H9 (cell line): ENCODE measurements around the gene LRP1-AS. TPM values are rescaled to one million over a fixed set of nuclear protein-coding genes. Genes with fewer than 3 reads are reported as not detected.

Experiments
- DNase-seq: peaks from one replicate; pipeline ENCODE4 v3.0.0-alpha.2; 2017
- H2AFZ ChIP-seq: one replicate; pipeline ENCODE4 v1.6.1; 2013; ENCODE audit warnings: mild to moderate bottlenecking, low read length, control low read depth, moderate library complexity
- H2AK5ac ChIP-seq: 2 replicates; pipeline ENCODE4 v1.6.1; 2013; ENCODE audit warnings: low read length, control low read depth, mixed read lengths; ENCODE audit not compliant: insufficient read length
- H2BK120ac ChIP-seq: one replicate; pipeline ENCODE4 v1.6.1; 2013; ENCODE audit warnings: low read depth, mild to moderate bottlenecking, low read length, control low read depth, inconsistent platforms; ENCODE audit not compliant: poor library complexity, severe bottlenecking
- H2BK12ac ChIP-seq: 2 replicates; pipeline ENCODE4 v1.6.1; 2013; ENCODE audit warnings: low read length, control low read depth, mixed read lengths, low read depth; ENCODE audit not compliant: insufficient read length
- H2BK15ac ChIP-seq: 2 replicates; pipeline ENCODE4 v1.6.1; 2013; ENCODE audit warnings: low read depth, low read length, control low read depth
- H2BK20ac ChIP-seq: one replicate; pipeline ENCODE4 v1.6.1; 2013; ENCODE audit warnings: low read depth, mild to moderate bottlenecking, low read length, control low read depth, inconsistent platforms; ENCODE audit not compliant: poor library complexity, severe bottlenecking
- H2BK5ac ChIP-seq: 2 replicates; pipeline ENCODE4 v1.6.1; 2013; ENCODE audit warnings: low read length, control low read depth, mixed read lengths; ENCODE audit not compliant: insufficient read length
- H3K14ac ChIP-seq: 2 replicates; pipeline ENCODE4 v1.6.1; 2013; ENCODE audit warnings: low read length, control low read depth; ENCODE audit not compliant: insufficient read depth
- H3K18ac ChIP-seq: 2 replicates; pipeline ENCODE4 v1.6.1; 2013; ENCODE audit warnings: low read depth, mild to moderate bottlenecking, mixed read lengths, low read length, control low read depth; ENCODE audit not compliant: insufficient read length
- H3K23ac ChIP-seq: 2 replicates; pipeline ENCODE4 v1.6.1; 2013; ENCODE audit warnings: low read length, control low read depth, mixed read lengths, low read depth; ENCODE audit not compliant: insufficient read length
- H3K23me2 ChIP-seq: 2 replicates; pipeline ENCODE4 v1.6.1; 2013; ENCODE audit warnings: low read depth, mild to moderate bottlenecking, mixed read lengths, low read length, control low read depth; ENCODE audit not compliant: insufficient read length, poor library complexity, severe bottlenecking
- H3K27ac ChIP-seq: 2 replicates; pipeline ENCODE4 v1.5.1; 2013; ENCODE audit warnings: low read length, control low read depth, mixed read lengths, low read depth; ENCODE audit not compliant: insufficient read length
- H3K27me3 ChIP-seq: 2 replicates; pipeline ENCODE4 v1.6.1; 2013; ENCODE audit warnings: low read length, control low read depth, inconsistent platforms; ENCODE audit not compliant: insufficient read depth
- H3K4ac ChIP-seq: 2 replicates; pipeline ENCODE4 v1.6.1; 2013; ENCODE audit warnings: low read depth, mild to moderate bottlenecking, control low read depth, inconsistent platforms, low read length, moderate library complexity
- H3K4me1 ChIP-seq: 2 replicates; pipeline ENCODE4 v1.6.1; 2013; ENCODE audit warnings: low read length, control low read depth, inconsistent platforms; ENCODE audit not compliant: insufficient read depth
- H3K4me2 ChIP-seq: 2 replicates; pipeline ENCODE4 v1.6.1; 2013; ENCODE audit warnings: low read length, control low read depth, mixed read lengths; ENCODE audit not compliant: insufficient read length, insufficient read depth
- H3K56ac ChIP-seq: 2 replicates; pipeline ENCODE4 v1.6.1; 2013; ENCODE audit warnings: low read depth, mild to moderate bottlenecking, mixed read lengths, low read length, control low read depth; ENCODE audit not compliant: insufficient read length
- H3K79me1 ChIP-seq: 2 replicates; pipeline ENCODE4 v1.6.1; 2013; ENCODE audit warnings: low read depth, mild to moderate bottlenecking, moderate library complexity, low read length, control low read depth, inconsistent platforms; ENCODE audit not compliant: insufficient read depth, poor library complexity, severe bottlenecking
- H3K79me2 ChIP-seq: 2 replicates; pipeline ENCODE4 v1.6.1; 2013; ENCODE audit warnings: low read length, control low read depth, inconsistent platforms; ENCODE audit not compliant: insufficient read depth
- H3K9ac ChIP-seq: 2 replicates; pipeline ENCODE4 v1.6.1; 2013; ENCODE audit warnings: low read length, control low read depth, mixed read lengths; ENCODE audit not compliant: insufficient read length; ENCODE audit errors: extremely low read depth
- H3K9me3 ChIP-seq: one replicate; pipeline ENCODE4 v1.6.1; 2013; ENCODE audit warnings: low read depth, low read length, inconsistent platforms; ENCODE audit not compliant: control insufficient read depth
- H3T11ph ChIP-seq: one replicate; pipeline ENCODE4 v1.6.1; 2013; ENCODE audit warnings: mild to moderate bottlenecking, low read length, control low read depth, inconsistent platforms
- H4K20me1 ChIP-seq: one replicate; pipeline ENCODE4 v1.6.1; 2013; ENCODE audit not compliant: control insufficient read depth, insufficient read length, insufficient read depth
- H4K5ac ChIP-seq: 2 replicates; pipeline ENCODE4 v1.6.1; 2013; ENCODE audit warnings: low read depth, mild to moderate bottlenecking, mixed read lengths, low read length, control low read depth; ENCODE audit not compliant: insufficient read length
- H4K8ac ChIP-seq: replicated peaks from 2 replicates; pipeline ENCODE4 v1.6.1; 2013; ENCODE audit warnings: low read length, control low read depth, mixed read lengths, low read depth; ENCODE audit not compliant: insufficient read length
- H4K91ac ChIP-seq: 2 replicates; pipeline ENCODE4 v1.6.1; 2013; ENCODE audit warnings: low read depth, mild to moderate bottlenecking, moderate library complexity, mixed read lengths, low read length, control low read depth; ENCODE audit not compliant: insufficient read length
- H3K27ac Mint-ChIP-seq, 3 experiments: 2 replicates in 2 of 3; 3 replicates in 1 of 3; pipeline ENCODE4 v1.8.0; 2020 to 2021; ENCODE audit warnings: mixed read lengths in 3 of 3, mild to moderate bottlenecking in 1 of 3, moderate library complexity in 1 of 3
- H3K27me3 Mint-ChIP-seq: 2 replicates; pipeline ENCODE4 v1.8.0; 2021; ENCODE audit warnings: low read depth, mild to moderate bottlenecking, moderate library complexity, mixed read lengths
- H3K36me3 Mint-ChIP-seq, 3 experiments: 2 replicates in 2 of 3; 3 replicates in 1 of 3; pipeline ENCODE4 v1.8.0; 2020 to 2021; ENCODE audit warnings: low read depth in 3 of 3, mixed read lengths in 3 of 3; ENCODE audit not compliant: insufficient read depth in 1 of 3
- H3K4me1 Mint-ChIP-seq, 2 experiments: 2 replicates each; pipeline ENCODE4 v1.8.0; 2020; ENCODE audit warnings: mixed read lengths in 2 of 2
- H3K4me3 Mint-ChIP-seq, 2 experiments: 2 replicates in 1 of 2; 3 replicates in 1 of 2; pipeline ENCODE4 v1.8.0; 2020 to 2021; ENCODE audit warnings: mild to moderate bottlenecking in 2 of 2, mixed read lengths in 2 of 2, moderate library complexity in 1 of 2
- H3K9me3 Mint-ChIP-seq, 2 experiments: 2 replicates in 1 of 2; 3 replicates in 1 of 2; pipeline ENCODE4 v1.8.0; 2020; ENCODE audit warnings: mild to moderate bottlenecking in 2 of 2, mixed read lengths in 2 of 2, moderate library complexity in 1 of 2
- WGBS: extraction: QIAGEN DNeasy Blood & Tissue Kit; methylation state at CpG from one replicate; pipeline ENCODE4 v1.1.7; 2013; ENCODE audit warnings: missing lambda C conversion rate, low lambda C conversion rate, mixed read lengths; ENCODE audit not compliant: insufficient read length; ENCODE audit errors: extremely low coverage; 5-methylcytosine and 5-hydroxymethylcytosine counted together
- total RNA-seq: library from RNA; stranded (reverse); gene quantifications from 2 replicates; pipeline ENCODE4 v1.2.1, GENCODE V29; 2021
- TF ChIP-seq, protein P1 (sequence below): fragments of 200-600 bp; sonication (generic); conservative IDR thresholded peaks from 3 replicates; pipeline ENCODE4 v1.8.0; 2021; ENCODE audit warnings: antibody characterized with exemption, mild to moderate bottlenecking

The LRP1-AS gene
- total RNA-seq, 1 experiment from 2014 or later, result not detected

DNA sequence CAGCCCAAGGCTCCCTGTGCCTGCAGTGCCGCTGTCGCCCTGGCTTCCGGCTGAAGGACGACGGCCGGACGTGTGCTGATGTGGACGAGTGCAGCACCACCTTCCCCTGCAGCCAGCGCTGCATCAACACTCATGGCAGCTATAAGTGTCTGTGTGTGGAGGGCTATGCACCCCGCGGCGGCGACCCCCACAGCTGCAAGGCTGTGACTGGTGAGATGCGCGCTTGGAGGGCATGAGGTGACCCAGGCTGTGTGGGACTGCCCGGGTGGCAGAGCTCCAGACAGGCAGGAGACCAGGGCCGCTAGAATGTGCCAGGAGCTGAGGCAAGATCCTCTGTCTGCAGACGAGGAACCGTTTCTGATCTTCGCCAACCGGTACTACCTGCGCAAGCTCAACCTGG lies 49.5 kb upstream of the LRP1-AS start:
- no peak overlapping the region for H3K23ac ChIP-seq
- H3K79me1 ChIP-seq, result no peaks in the 10 kb centered on the region
- no peaks in the 10 kb centered on the region for H3K23me2 ChIP-seq
- H2AFZ ChIP-seq, result no peak overlapping the region
- H3K27me3 ChIP-seq, result no peaks in the 10 kb centered on the region
- no peak overlapping the region for H2BK120ac ChIP-seq
- H3K9me3 Mint-ChIP-seq, result no peaks in the 10 kb centered on the region
- no peak overlapping the region for H2BK20ac ChIP-seq
- H4K8ac ChIP-seq, result no peak overlapping the region
- H4K91ac ChIP-seq, result no peak overlapping the region
- no peak overlapping the region for H2BK12ac ChIP-seq
- H4K20me1 ChIP-seq, result no peaks in the 10 kb centered on the region
- H3K4me1 ChIP-seq, result no peaks in the 10 kb centered on the region
- no peak overlapping the region for H3K14ac ChIP-seq
- H3K4me3 Mint-ChIP-seq, result no peak overlapping the region
- no peak overlapping the region for H3K56ac ChIP-seq
- no peak overlapping the region for H3K4me2 ChIP-seq
- no peak overlapping the region for H3K9ac ChIP-seq
- no peaks in the 10 kb centered on the region for H3K27me3 Mint-ChIP-seq
- no peak overlapping the region for H2BK5ac ChIP-seq
- H2BK15ac ChIP-seq, result no peak overlapping the region
- H3K4me1 Mint-ChIP-seq, result no peaks in the 10 kb centered on the region
- no CpG with 5 or more reads among the region's 22 CpGs for WGBS
- H3K9me3 ChIP-seq, result no peaks in the 10 kb centered on the region
- no peak overlapping the region for H4K5ac ChIP-seq
- no peak overlapping the region for H3K4ac ChIP-seq
- H3T11ph ChIP-seq, result no peak overlapping the region
- DNase-seq, result no peak
- H3K18ac ChIP-seq, result no peak overlapping the region
- H3K79me2 ChIP-seq, result no peaks in the 10 kb centered on the region
- TF ChIP-seq, protein P1, sequence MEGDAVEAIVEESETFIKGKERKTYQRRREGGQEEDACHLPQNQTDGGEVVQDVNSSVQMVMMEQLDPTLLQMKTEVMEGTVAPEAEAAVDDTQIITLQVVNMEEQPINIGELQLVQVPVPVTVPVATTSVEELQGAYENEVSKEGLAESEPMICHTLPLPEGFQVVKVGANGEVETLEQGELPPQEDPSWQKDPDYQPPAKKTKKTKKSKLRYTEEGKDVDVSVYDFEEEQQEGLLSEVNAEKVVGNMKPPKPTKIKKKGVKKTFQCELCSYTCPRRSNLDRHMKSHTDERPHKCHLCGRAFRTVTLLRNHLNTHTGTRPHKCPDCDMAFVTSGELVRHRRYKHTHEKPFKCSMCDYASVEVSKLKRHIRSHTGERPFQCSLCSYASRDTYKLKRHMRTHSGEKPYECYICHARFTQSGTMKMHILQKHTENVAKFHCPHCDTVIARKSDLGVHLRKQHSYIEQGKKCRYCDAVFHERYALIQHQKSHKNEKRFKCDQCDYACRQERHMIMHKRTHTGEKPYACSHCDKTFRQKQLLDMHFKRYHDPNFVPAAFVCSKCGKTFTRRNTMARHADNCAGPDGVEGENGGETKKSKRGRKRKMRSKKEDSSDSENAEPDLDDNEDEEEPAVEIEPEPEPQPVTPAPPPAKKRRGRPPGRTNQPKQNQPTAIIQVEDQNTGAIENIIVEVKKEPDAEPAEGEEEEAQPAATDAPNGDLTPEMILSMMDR, result no peak
- peaks cover 54 to 97% (median 97%) of the 10 kb centered on the region in 3 experiments for H3K36me3 Mint-ChIP-seq
- H3K27ac Mint-ChIP-seq, result no peak overlapping the region; a peak in 1 of 7 replicates
- no peak overlapping the region for H3K27ac ChIP-seq
- H2AK5ac ChIP-seq, result no peak overlapping the region
